Endothelial cell (in vitro differentiated cells): ENCODE results near the gene FEZ2. TPM values are rescaled to one million over a fixed set of nuclear protein-coding genes. Genes with fewer than 3 reads are reported as not detected.

ENCODE experiments used
- DNase-seq: peaks from one replicate; pipeline ENCODE4 v3.0.0; 2021; ENCODE audit warnings: low spot score
- H3K27ac Mint-ChIP-seq: one replicate; pipeline ENCODE4 v1.8.0; 2021; ENCODE audit warnings: mixed read lengths, inconsistent platforms; ENCODE audit not compliant: unreplicated experiment
- H3K27me3 Mint-ChIP-seq: one replicate; pipeline ENCODE4 v1.8.0; 2021; ENCODE audit warnings: mild to moderate bottlenecking, moderate library complexity, mixed read lengths, inconsistent platforms; ENCODE audit not compliant: unreplicated experiment
- H3K36me3 Mint-ChIP-seq: one replicate; pipeline ENCODE4 v1.8.0; 2021; ENCODE audit warnings: mild to moderate bottlenecking, low read depth, mixed read lengths, inconsistent platforms; ENCODE audit not compliant: unreplicated experiment
- H3K4me1 Mint-ChIP-seq: one replicate; pipeline ENCODE4 v1.8.0; 2021; ENCODE audit warnings: mild to moderate bottlenecking, mixed read lengths, inconsistent platforms; ENCODE audit not compliant: unreplicated experiment
- H3K4me3 Mint-ChIP-seq: one replicate; pipeline ENCODE4 v1.8.0; 2021; ENCODE audit warnings: mild to moderate bottlenecking, mixed read lengths, inconsistent platforms; ENCODE audit not compliant: unreplicated experiment
- H3K9me3 Mint-ChIP-seq: one replicate; pipeline ENCODE4 v1.8.0; 2021; ENCODE audit warnings: mixed read lengths, inconsistent platforms; ENCODE audit not compliant: unreplicated experiment
- total RNA-seq: library from RNA; stranded (reverse); fragmentation: NEBNext Ultra II Directional; extraction: Animal tissue kit (Norgen Biotek cat#: 25700); gene quantifications from one replicate; pipeline ENCODE4 v1.2.1, GENCODE V29; 2021; ENCODE audit not compliant: unreplicated experiment
- TF ChIP-seq, protein P1 (sequence below): fragments of 200-600 bp; sonication (generic); IDR thresholded peaks from one replicate; pipeline ENCODE4 v1.5.0; 2021; ENCODE audit warnings: antibody characterized with exemption; ENCODE audit not compliant: unreplicated experiment

FEZ2 gene
- total RNA-seq, 1 donor from 2014 or later, result 40.8 TPM

DNA sequence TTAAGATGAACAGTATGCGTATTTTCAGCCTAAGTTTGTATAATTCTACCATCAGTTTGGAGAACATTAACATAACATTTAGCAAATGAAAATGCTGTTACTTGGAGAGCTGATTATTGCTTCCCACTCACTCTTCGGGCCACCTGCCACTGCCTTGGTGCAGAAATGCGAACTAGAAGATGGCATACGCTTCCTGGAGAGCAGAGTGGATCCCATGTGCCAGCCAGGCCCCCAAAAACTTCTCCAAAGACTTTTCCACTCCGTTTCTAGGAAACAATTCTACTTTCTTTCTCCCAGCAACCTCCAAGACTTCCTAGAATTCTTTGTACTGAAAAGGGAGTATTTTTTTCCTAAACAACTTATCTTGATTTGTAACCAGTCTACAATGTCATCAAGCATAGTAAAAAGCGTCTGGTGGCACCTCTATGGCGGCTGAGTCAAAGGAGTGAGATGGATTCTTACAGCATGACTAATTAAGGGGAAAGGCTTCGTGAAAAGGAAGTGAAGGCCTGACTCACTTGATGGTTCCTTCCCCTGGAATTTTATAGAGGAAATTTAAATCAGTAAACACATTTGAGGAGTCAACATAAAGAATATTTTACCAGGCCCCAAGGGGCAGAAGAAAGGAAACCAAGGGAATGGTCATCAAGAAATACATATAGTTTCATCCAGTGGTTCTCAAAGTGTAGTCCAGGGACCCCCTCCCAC lies 36.6 kb downstream of the FEZ2 start:
- TF ChIP-seq, protein P1, sequence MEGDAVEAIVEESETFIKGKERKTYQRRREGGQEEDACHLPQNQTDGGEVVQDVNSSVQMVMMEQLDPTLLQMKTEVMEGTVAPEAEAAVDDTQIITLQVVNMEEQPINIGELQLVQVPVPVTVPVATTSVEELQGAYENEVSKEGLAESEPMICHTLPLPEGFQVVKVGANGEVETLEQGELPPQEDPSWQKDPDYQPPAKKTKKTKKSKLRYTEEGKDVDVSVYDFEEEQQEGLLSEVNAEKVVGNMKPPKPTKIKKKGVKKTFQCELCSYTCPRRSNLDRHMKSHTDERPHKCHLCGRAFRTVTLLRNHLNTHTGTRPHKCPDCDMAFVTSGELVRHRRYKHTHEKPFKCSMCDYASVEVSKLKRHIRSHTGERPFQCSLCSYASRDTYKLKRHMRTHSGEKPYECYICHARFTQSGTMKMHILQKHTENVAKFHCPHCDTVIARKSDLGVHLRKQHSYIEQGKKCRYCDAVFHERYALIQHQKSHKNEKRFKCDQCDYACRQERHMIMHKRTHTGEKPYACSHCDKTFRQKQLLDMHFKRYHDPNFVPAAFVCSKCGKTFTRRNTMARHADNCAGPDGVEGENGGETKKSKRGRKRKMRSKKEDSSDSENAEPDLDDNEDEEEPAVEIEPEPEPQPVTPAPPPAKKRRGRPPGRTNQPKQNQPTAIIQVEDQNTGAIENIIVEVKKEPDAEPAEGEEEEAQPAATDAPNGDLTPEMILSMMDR, result no peak
- no peak overlapping the region for H3K4me3 Mint-ChIP-seq
- DNase-seq, result no peak
- H3K4me1 Mint-ChIP-seq, result peaks cover 51% of the 10 kb centered on the region
- H3K27me3 Mint-ChIP-seq, result peaks cover 12% of the 10 kb centered on the region
- H3K9me3 Mint-ChIP-seq, result no peaks in the 10 kb centered on the region
- peaks cover 20% of the 10 kb centered on the region for H3K36me3 Mint-ChIP-seq
- H3K27ac Mint-ChIP-seq, result peak overlapping the region; percentile 95

GRCh38 chr2:36560726-36561125 lies 37.2 kb downstream of the FEZ2 start:
- Mint-ChIP-seq H3K9me3 (no peaks in the 10 kb centered on the region), H3K27me3 (peaks cover 12% of the 10 kb centered on the region), H3K27ac (peak overlapping the region; percentile 33), H3K4me1 (peaks cover 51% of the 10 kb centered on the region), H3K4me3 (no peak overlapping the region), H3K36me3 (peaks cover 19% of the 10 kb centered on the region)
- TF ChIP-seq, protein P1, result no peak
- DNase-seq, result no peak

DNA sequence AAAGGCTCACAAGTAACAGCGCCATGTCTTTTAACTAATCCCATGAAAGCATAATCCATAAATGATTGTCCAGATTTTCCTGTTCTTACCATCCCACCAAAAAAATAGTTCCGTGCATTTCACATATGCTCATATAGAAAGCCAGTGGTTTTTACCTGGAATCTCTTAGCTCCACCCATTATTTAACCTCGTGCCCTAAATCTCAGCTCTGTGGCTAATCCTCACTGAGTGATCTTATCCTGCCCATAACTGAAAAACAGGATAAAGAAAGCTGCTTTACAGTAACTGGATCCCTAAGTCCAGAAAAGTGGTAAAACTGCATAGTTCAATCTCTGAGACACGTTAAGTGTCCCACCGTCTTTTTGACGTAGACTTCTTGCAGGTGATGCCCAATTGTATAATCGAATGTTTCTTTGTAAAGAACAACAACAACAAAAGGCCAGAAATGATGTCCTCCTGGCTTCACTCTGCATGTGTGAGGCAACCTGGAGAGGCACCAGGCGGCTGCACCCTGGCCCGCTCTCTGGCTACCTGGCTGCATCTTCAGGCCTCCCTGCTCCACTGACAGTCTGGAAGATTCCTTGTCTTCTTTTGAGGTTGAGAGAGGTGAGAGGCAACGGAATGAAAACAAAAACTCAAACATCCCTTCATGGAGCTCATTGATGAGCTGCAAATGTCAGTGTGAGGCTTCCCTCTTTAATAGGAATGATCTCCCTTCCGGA lies 38.6 kb downstream of the FEZ2 start:
- no peaks in the 10 kb centered on the region for H3K9me3 Mint-ChIP-seq
- TF ChIP-seq, protein P1, result no peak
- H3K36me3 Mint-ChIP-seq, result peaks cover 9% of the 10 kb centered on the region
- no peak for DNase-seq
- peak overlapping the region; percentile 27 for H3K4me3 Mint-ChIP-seq
- peaks cover 43% of the 10 kb centered on the region for H3K4me1 Mint-ChIP-seq
- peak overlapping the region; percentile 19 for H3K27ac Mint-ChIP-seq
- H3K27me3 Mint-ChIP-seq, result peaks cover 13% of the 10 kb centered on the region

DNA sequence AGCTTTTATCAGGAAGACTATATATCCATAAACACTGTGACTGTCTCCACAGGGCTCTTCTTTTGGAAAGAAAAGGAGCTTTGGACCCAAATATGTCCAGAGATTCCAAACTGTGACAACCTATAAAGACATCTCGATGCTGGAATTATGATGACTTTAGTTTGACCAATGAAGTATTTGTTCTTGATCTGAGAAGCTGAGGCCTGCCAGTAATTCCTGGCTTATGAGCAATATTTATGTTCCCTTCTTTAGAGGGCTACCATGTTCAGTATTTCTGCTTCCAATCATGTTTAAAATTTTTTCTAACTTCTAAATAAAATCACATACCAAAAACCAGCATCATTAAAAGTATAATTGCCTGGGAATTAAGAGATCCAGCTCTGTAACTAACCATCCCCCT lies 41.1 kb downstream of the FEZ2 start:
- Mint-ChIP-seq H3K36me3 (peaks cover 23% of the 10 kb centered on the region), H3K4me3 (no peak overlapping the region), H3K4me1 (peaks cover 27% of the 10 kb centered on the region), H3K9me3 (no peaks in the 10 kb centered on the region), H3K27ac (no peak overlapping the region), H3K27me3 (peaks cover 15% of the 10 kb centered on the region)
- DNase-seq, result no peak
- TF ChIP-seq, protein P1, result no peak

GRCh38 chr2:36555789-36556188 lies 42.2 kb downstream of the FEZ2 start:
- peaks cover 29% of the 10 kb centered on the region for H3K36me3 Mint-ChIP-seq
- H3K9me3 Mint-ChIP-seq, result no peaks in the 10 kb centered on the region
- peaks cover 12% of the 10 kb centered on the region for H3K27me3 Mint-ChIP-seq
- peaks cover 20% of the 10 kb centered on the region for H3K4me1 Mint-ChIP-seq
- H3K4me3 Mint-ChIP-seq, result no peak overlapping the region
- no peak for DNase-seq
- H3K27ac Mint-ChIP-seq, result no peak overlapping the region
- TF ChIP-seq, protein P1, result no peak
